Myocyte (in vitro differentiated cells): ENCODE measurements around the gene SH3TC2. TPM values are rescaled to one million over a fixed set of nuclear protein-coding genes. Genes with fewer than 3 reads are reported as not detected.

Experiments used
- DNase-seq: peaks from one replicate; pipeline ENCODE4 v3.0.0-alpha.2; 2012; ENCODE audit warnings: low read depth
- total RNA-seq: library from RNA; depleted of rRNA; stranded (reverse); fragments of >200 nt; gene quantifications from 2 replicates; pipeline ENCODE4 v1.2.3, GENCODE V29; 2014

SH3TC2 gene
- total RNA-seq, 1 donor from 2014 or later = 4.3 TPM

DNA sequence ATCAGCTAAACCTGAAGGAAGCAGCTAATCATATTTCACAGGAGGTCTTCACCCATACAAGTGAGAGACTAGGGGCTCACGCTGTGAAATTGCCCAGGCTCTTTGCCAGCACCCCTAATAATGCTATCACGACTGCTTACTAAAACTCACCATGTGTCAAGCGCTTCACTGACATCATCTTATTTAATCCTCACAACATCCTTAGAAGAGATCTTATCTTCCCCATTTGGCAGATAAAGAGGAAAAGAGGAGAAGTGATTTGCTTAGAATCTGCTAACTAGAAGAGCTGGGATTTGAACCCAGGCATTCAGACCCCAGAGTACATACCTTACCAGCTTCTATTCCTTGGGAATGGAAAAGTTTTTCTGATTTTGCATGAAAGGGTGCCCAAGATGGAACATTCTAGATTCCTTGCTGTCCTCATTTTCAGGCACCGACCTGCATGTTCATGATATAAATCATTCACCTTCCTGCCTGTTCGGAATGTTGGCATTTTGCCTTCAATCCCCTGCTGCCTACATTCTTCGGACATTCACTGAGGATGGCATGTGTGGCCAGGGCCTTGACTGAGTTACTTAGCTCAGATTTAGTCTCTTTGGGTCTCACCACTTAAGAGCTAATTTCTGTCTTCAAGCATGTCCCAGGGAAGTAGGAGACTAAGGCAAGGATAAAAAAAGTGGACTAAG, 88.1 kb downstream of the SH3TC2 start:
- DNase-seq = no peak

DNA sequence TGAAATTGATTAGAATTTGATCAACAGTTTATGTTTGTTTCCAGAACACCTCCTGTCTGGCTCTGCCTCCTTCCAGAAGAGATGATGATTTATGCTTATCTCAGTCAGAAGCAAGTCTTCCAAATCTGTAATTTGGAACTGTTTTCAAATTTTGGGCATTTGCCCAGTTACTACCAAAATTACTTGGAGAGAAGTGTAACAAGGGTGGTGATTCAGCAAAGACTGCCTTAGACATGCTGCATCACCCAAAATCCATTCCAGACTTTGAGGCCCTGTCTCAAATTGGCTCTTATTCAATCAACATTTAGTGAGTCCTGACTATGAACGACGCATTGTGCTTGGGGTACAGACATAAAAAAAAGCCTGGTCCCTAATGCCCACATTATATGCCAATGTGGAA, 89.4 kb downstream of the SH3TC2 start:
- DNase-seq = peak; percentile 61

DNA sequence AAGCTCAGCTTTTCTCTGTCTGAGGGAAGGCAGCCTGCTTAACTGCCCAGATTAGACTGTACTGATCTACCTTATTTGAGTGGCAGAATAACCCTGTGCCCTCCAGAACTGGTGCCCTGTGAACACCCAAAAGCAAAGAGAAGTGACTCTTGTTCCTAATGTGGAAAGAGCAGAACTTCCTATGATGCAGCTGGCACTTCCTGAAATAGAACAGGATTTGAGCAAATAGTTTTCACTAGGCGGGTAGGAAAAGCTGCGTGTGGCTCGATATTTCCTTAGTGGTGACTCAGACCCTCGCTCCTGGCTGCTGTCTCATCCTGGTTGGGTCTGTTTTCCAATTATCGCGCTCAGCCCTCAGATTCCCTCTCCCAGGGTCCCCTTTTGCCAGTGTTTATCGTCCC, 89.9 kb downstream of the SH3TC2 start:
- DNase-seq = peak; percentile 95

DNA sequence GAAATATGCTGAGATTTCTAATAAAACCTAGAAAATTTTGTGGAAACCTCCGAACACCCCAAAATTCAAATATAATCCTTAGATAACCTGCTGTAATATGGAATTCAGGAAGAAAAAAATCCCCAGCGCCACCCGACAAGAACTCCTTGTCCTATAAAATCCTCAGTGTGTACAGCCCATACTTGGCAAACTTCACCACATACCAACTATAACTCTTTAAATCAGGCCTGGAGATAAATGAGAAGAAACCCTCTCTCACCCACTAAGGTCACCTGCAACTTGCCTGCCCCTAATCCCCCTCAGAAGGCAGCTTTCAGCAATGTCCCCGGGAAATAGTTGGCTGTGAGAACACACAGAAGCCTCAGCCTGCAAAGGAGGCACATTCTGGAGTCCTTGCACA, 90.5 kb downstream of the SH3TC2 start:
- DNase-seq = no peak

DNA sequence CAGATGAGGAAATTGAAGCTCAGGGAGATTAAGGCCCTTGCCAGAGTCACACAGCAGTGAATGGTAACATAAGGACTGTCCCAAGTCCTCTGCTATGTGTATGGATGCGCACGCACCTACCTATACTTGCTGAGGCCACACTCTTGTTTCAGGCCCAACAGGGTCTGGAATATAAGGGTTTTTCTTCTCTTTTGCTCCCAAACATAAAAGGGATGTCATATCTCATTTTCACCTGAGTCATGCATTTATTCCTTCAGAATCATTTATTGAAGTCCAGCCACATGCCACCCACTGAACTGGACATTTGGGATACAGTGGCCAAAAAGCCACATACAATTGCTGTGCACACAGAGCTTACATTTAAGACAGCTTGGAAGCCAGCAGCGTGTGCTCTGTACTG, 92.0 kb downstream of the SH3TC2 start:
- DNase-seq = no peak

DNA sequence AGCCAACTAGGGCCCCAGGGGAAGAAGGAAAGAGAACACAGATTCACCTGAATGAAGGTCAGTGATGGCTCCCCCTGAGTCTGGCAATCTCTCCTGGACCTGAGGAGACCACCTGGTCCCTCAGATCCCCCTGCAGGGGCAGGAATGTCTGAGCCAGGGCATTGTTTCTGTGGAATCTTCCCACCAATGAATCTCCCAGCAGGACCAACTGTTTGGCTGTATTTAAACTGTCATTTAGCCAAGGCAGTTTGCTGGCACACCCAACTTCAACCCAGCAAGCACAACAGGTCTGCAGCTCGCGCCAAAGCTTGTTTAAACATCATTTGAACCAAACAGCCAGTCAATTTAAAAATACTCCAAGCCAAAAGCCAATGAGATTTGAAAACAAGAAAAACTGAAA, 92.6 kb downstream of the SH3TC2 start:
- DNase-seq = peak; percentile 82

DNA sequence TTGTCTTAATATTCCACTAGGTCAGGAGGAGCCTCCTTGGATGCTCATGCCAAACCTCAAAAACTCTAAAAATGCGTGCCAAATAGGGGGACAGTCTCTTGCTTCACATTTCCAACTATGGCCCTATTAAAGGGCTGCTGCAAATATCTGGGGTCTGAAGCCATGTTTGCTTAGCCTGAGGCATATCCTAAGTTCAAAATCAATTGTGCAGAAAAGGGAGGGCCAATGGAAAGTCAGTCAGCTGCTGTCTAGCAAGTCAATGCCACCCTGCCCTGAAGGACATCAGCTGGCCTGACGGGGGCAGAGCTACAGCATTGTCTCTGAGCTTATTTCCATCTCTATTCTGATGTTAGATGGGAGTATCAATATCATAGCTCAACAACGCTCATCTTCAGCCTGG, 93.6 kb downstream of the SH3TC2 start:
- peak; percentile 84 for DNase-seq

DNA sequence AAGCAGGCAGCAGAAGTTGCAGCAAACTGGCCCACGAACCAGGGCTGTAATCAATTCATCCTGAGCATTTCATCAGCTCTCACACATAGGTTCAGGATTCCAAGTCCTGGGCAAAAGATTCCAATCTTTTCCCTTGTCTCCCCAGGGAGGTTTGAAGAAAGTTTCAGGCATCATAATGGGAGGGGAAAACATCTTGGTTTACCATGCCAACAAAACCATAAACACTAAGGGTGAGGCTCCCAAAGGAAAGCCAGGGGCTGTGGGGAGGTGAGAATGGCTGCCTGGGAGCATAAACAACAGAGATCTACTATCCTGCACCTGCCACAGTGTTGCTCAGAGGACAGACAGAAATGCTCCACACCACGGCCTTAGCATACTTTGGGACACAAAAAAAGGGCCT, 94.6 kb downstream of the SH3TC2 start:
- DNase-seq = peak; percentile 78

DNA sequence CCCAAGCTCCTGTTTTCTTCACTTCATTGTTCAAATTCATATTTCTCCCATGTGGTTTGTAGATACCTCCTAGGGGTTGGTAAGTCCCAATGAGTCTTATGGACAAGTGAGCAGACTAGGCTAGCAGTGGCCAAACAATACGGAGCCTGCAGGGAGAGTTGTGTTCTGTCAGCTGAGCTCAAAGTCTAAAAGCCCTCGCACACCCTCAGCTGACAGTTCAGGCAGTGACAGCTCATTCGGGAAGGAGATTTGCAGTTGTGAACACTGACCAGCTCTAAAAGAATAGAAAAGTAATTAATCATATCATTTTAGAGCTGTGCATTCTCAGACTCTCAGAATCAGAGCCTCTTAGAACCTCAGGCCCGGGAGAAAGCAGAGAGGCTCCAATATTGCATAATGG, 95.1 kb downstream of the SH3TC2 start:
- DNase-seq = peak; percentile 74

DNA sequence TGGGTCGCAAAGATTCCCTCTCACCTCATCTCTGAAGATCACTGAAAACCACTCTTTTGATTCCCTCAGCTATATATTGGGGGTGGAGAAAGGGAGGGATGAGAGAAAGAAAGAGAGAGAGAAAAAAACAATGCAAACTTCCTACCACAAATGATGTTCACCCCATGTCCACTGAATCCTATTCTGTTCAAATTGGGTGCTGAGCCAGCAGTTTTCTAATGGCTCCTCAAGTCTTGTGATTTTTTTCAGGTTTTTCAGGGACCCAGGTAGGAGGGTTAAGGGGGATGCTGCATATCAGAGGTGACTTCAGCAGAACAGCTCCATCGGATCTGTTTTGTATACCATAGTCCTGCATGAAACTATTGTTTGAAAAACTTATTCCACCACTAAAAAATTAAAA, 95.9 kb downstream of the SH3TC2 start:
- DNase-seq = no peak

DNA sequence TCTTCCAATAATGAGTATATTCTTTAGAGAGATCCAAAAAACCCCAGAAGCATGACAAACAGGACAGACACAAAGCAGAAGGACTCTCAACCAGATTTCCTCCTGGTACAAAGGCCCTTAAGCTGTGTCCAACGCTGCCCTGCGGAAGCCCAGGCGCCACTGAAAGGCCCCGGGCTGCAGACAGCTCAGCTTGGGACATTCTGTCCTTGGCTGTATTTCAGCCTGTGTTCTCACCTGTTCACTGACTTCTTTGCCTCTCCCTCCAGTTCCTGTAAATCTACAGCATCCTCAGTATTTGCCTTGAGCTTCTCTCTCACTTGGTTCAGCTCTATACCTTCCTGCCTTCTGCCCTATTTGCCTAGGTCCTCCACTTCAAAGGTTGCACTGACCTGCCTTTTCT, 96.5 kb downstream of the SH3TC2 start:
- peak; percentile 47 for DNase-seq

DNA sequence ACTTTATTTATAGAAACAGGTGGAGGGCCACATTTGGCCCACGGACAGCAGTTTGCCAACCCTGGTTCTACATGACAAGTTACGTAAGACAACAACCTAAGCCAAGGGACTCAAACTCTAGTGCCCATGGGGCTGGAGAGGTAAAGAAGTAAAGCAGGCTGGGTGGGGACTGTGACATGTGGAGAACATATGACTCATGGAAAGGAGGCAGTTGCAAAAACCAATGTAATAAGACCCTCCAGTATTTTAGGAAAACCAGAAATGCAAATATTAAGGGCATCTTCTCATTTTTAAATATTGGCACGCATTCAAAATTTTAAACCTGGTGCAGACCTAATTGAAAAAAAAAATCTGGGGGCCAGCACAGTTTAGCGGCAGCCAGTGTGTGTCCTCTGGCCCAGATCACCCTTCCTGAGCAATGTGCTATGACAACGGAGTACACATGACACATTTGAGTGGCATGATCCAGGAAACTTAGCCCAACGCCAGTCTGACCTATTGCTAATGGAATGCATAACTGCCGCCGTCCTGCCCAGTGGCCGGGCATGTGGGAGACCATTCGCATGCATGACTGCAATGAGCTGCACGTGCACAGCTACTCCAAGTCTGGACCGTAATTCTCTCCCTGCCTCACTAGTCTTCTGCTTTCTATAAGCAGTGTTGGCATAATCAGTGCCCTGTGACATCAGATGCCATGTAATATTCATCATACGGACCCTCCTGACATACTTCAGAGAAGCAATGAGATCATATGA, 97.2 kb downstream of the SH3TC2 start:
- DNase-seq = peak; percentile 99

DNA sequence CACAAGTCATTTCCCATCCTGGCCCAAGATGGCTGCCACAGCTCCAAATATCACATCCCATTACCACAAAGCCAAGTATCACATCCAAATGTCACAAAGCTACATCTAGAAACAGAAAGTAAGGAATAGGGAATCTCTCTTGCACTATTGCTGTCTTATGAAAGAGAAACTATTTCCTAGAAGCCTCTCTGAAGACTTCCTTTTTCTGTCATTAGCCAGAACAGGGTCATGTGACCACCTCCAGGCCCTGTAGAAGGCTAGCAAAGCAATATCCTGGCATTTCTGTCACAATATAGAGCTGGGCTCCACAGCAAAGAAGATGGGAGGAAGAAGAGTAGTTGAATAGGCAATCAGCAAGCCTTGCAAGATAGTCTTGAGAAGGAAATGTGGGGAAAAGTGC, 99.2 kb downstream of the SH3TC2 start:
- DNase-seq = no peak

DNA sequence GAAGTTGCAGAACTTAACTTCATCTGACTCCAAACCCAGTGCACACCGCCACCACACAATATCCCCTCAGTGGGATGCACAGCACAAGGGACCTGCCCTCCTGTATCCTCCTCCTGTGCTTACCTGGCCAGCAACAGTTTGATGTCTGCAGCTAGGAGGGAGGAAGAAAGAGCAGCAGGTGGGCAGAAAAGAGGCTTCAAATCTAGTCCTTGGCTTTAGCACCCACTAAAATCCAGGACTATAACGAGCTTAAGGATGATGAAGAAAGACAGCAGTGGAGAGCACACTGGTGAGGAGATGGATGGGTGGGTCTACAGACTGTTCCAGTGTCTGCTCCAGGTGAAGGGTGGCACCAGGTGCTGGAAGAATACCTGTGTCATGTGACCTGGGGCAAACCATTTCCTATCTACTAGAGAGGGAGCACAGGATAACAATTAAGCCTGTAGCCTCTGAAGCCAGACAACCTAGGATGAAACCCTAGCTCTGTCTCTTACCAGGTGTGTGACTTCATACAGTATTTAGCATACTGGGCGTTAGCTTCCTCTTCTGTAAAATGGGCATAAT, 100.0 kb downstream of the SH3TC2 start:
- no peak for DNase-seq

DNA sequence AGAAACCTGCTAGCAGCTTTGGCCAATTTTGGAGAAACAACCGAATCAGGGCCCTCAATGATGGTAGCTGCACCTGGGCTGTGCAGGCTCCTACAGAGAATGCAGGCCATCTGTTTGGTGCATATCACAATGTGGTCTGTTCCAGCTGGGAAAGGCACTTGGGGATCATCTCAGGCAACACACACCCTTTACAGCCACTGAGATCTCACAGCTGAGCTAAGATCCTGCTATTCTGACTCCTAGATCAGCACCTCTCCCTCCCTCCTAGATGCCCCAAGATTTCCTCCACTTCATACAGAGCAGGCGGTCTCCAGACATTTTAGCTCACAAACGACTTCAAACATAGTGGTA, 100.7 kb downstream of the SH3TC2 start:
- peak; percentile 73 for DNase-seq

DNA sequence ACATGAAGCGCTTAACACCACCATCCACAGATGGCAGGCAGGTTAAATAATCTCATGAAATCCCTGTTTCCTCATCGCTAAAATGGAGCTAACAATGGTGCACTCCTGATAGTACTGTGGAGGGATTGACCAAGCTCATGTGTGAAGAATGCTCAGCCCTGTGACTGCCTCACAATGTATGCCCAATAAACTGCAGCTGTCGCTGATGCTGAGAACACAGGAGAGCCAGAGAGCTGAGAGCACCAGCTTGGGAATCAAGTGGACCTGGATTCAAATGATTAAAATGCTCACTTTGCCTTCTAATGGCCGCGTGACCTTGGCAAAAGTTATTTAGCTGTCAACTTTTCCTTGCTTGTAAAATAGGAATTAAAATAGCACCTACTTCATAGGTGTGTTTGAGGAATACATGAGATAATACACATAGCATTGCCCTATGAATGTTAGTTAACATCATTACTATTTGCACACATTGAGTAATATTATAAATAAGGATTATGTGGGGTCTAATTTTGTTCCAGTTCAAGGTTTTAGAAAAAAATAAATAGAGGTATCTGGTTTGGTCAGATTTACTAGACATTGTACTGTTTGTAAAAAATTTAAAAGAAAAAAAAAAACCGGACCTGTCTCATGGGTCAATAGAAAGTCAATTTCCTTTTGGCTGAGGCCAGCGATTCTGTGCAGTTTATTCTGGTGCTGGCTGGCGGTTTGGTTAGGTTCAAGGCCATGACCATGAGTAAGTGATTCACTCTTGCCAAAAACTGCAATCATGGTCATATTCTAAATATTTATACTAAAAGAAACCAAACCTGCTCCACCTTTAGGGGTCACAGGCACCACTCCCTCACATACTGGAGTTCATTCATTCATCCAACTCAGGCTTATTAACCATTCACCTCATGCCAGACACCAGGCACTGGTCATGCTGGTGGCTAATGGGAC, 101.3 kb downstream of the SH3TC2 start:
- peak; percentile 63 for DNase-seq

DNA sequence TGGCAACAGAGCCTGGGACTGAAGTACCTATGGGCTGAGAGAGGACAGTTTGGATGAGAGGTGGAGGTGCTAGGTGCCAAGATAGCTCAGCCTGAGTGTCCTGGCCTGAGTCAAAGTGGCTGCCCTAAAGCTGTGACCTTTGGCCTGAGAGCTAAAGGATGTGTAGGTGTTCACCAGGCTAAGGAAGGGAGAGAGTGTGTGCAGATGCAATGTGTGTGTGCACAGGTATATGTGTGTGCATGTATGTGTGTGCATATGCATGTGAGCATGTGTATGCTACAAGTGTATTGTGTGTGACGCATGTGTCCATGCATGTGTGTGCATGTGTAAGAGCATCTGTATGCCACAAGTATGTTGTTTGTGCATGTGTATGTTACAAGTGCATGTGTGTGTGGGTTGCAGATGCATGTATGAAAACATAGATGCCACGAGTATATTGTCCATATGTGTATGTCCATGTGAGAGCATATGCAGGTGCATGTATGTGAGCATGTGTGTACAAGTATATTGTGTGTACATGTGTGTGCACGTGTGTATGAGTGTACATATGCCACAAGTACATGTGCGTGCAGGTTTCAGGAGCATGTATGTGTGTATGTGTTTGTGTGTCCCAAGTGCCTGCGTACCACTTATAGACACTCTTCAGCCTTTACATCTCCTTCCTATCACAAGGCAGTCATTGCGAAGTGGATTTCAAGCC, 102.6 kb downstream of the SH3TC2 start:
- no peak for DNase-seq

DNA sequence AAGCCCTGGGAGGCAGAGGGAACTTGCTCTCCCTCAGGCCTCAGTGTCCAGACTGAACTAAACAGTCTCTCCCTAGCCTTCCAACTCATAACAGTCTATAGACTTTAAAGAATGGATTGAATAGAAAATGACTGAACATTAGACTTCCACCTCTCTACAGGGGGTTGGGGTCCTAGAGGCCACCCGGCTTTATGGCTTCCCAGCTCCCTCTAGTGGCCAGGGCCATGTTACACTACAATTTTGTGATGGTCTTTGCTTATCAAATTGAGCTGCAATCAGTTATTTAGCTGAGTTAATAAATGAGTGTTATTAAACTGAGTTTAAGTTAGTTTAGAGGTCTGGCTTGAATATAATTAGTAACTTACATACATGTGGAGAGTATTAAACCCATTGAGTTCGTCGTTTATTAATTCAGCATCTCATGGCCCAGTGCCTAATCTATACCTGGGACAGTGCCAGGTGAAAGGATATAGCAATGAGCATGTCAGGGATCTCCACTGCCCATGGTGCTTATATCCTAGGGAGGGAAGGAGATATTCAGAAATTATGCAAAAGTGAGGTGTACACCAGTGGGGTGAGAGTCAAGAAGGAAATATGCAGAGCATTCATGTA, 105.2 kb downstream of the SH3TC2 start:
- peak; percentile 52 for DNase-seq

DNA sequence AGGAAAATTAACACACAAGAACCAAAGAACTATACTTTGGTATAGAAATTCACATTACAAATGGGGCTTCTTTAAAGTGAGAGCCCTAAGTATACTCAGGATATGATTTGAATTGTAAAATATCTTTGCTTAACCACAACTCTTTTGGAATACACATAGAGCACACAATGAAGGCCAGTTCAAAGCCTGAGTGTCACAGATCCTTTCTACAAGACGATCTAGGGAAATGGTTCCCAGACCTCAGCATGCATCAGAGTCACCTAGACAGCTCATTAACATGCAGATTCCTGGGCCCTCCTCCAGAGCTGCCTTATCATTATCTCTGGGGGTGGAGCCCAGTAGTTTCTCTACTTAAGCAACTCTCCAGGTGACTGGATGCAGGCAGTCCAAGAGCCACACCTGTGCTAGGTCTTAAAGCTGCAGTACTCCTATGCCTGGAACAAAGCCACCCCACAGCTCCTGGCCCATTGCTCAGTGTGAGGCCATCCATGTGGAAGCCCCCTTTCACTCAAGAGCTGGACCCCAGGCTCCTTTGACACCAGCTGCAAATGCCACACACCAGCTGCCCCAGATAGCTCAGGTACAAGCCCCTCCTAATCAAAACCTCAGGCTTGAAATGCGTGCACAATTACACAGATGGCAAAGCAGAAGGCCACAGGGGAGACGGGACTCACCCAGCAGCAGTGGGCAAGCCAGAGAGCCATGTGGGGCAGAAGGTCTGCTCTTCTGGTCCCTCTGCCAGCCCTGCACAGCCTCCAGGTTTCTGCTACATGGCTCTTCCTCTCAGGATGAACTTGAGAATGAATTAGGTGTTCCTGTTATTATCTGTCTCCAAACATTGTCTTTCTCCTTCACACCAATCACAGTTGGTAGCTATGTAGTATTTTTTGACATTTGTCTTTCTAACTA, 106.1 kb downstream of the SH3TC2 start:
- DNase-seq = no peak
